ENCODE measurements around the gene HARS2.
"Not testable (repeated sequence)": the region's sequence is repeated elsewhere in the genome, so short reads cannot be mapped to it uniquely, and the experiment has no call there.

Gene HARS2, protein sequence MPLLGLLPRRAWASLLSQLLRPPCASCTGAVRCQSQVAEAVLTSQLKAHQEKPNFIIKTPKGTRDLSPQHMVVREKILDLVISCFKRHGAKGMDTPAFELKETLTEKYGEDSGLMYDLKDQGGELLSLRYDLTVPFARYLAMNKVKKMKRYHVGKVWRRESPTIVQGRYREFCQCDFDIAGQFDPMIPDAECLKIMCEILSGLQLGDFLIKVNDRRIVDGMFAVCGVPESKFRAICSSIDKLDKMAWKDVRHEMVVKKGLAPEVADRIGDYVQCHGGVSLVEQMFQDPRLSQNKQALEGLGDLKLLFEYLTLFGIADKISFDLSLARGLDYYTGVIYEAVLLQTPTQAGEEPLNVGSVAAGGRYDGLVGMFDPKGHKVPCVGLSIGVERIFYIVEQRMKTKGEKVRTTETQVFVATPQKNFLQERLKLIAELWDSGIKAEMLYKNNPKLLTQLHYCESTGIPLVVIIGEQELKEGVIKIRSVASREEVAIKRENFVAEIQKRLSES

DNA sequence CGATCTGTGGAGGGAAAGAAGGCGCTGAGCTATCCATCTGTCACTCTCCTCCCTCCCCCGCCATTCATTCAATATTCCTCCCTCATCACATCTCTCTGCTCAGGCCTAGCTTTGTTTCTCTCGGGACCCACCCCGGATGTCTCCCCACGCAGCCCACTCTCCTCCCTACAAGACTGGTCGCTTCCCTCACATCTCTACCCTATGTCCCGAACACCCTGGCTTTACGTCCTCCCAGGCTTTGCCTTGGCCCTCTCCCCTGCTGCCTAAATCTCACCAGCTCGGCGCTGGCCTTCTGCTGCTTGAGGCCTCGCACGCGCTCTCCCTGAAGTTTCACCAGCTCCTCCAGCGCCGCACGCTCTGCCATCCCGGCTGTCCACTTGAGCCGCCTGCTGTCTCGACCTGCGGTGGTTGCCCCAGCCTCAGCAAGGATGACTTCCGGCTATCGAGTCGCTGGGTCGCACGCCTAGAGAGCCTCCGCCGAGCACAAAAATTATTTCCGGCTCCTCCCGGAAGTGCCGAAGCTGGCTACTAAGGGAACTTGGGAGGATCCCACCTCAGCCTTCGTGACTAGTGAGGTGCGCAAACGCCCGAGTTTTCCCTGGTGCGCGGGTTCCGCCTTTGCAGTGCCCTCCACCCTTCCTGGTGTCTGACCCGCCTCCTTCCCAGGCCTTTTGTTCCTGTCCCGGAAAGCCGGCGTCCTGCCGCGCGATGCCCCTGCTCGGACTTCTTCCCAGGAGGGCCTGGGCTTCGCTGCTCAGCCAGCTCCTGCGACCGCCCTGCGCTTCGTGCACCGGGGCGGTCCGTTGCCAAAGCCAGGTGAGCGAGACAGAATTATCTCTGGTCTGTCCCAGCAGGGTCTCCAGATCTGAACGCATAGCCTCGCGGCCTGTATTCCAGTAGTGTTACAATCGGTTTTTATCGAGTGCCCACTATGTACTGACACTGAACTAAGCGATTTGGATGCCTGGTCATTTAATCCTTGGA lies at the start of gene HARS2, which contains the start of gene HARS1:
Gene HARS2, plus strand, starts transcription at position 515 of the 984 bp plus-strand sequence. Its CDS starts 194 bp downstream, at position 709.
Gene HARS1, minus strand, starts transcription at position 430 of the 984 bp plus-strand sequence. Its CDS starts 66 bp downstream, at position 364.
- Histone ChIP-seq H3K4me3 (ENCODE audit: low read length) (peak within 1 kb of the TSS; percentile 92), H3K9me3 (ENCODE audit: control insufficient read depth, low read length) (no peaks in the 10 kb centered on the region), H3K27me3 (replicated peaks; ENCODE audit: control insufficient read depth, insufficient read depth, low read length) (no peaks in the 10 kb centered on the region), H3K36me3 (ENCODE audit: control insufficient read depth, insufficient read depth, low read length, severe bottlenecking) (peaks cover 36% of the 10 kb centered on the region), H3K4me1 (ENCODE audit: control insufficient read depth, insufficient read depth, low read length) (peaks cover 30% of the 10 kb centered on the region), H3K9ac (ENCODE audit: low read length) (peak within 1 kb of the TSS; percentile 96)
- peak; percentile 98 for DNase-seq (ENCODE audit: low read depth)

DNA sequence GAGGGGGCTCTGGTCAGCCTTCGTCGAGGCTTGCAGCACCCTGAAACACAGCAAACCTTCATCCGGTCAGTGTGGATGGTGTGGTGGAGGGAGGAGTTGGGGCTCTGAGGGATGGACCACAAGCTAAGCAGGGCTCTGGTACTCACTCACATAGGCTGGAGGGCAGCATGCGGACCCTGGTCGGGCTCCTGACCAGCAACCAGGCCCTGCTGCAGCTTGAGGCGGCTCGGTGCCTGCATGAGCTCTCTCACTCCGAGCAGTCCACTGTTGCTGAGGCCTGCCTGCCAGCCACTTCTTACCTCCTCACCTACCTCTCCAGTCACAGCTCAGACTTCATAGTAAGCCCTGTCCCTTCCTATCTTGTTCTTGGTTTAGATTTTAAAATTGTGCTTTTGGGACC lies 49.5 kb upstream of the HARS2 start:
- Histone ChIP-seq H3K27me3 (replicated peaks; ENCODE audit: control insufficient read depth, insufficient read depth, low read length) (no peaks in the 10 kb centered on the region), H3K4me3 (ENCODE audit: low read length) (no peak overlapping the region), H3K4me1 (ENCODE audit: control insufficient read depth, insufficient read depth, low read length) (peaks cover 31% of the 10 kb centered on the region), H3K9ac (ENCODE audit: low read length) (no peak overlapping the region), H3K36me3 (ENCODE audit: control insufficient read depth, insufficient read depth, low read length, severe bottlenecking) (peaks cover 24% of the 10 kb centered on the region), H3K9me3 (ENCODE audit: control insufficient read depth, low read length) (no peaks in the 10 kb centered on the region)
- no peak for DNase-seq (ENCODE audit: low read depth)

DNA sequence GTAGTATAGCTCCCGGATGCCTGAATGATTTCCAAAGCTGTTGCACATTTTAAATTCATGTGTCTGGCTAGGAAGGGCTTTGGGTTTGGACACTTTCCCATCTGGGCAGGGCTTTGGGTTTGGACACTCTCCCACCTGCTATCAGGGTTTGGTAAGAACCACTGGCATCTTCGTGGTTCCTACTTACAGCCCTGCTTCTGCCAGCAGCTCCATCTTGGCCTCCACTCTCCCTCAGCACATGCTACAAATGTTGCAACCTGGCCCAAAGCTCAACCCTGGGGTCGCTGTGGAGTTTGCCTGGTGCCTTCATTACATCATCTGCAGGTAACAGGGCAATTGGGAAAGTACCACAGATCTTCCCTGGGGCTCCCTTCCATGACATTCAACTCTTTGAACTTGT lies 48.5 kb upstream of the HARS2 start:
- H3K9ac ChIP-seq (ENCODE audit: low read length): no peak overlapping the region
- H3K9me3 ChIP-seq (ENCODE audit: control insufficient read depth, low read length): no peaks in the 10 kb centered on the region
- H3K4me1 ChIP-seq (ENCODE audit: control insufficient read depth, insufficient read depth, low read length): peaks cover 34% of the 10 kb centered on the region
- peaks cover 24% of the 10 kb centered on the region for H3K36me3 ChIP-seq (ENCODE audit: control insufficient read depth, insufficient read depth, low read length, severe bottlenecking)
- H3K27me3 ChIP-seq (replicated peaks; ENCODE audit: control insufficient read depth, insufficient read depth, low read length): no peaks in the 10 kb centered on the region
- peak; percentile 14 for DNase-seq (ENCODE audit: low read depth)
- H3K4me3 ChIP-seq (ENCODE audit: low read length): no peak overlapping the region

DNA sequence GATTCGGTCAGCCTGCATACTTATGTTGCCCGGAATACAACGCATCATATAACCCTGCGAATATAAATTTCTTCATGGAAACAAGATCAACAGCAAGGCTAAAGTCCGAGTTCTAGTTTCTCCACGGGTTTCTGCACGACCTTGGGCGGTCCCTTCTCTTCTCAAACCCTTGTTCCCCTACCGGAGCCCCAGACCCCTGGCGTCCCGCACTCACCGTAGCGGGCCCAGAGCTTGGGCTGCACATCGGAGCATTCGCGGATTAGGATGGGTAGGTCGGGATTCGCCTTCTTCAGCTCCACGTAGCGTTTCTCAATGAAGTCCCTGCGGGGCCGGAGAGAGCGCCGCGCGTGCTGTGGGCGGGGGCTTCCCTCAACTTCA lies 44.2 kb upstream of the HARS2 start:
- Histone ChIP-seq H3K9me3 (ENCODE audit: control insufficient read depth, low read length) (no peaks in the 10 kb centered on the region), H3K4me1 (ENCODE audit: control insufficient read depth, insufficient read depth, low read length) (peaks cover 24% of the 10 kb centered on the region), H3K36me3 (ENCODE audit: control insufficient read depth, insufficient read depth, low read length, severe bottlenecking) (peaks cover 52% of the 10 kb centered on the region), H3K27me3 (replicated peaks; ENCODE audit: control insufficient read depth, insufficient read depth, low read length) (no peaks in the 10 kb centered on the region), H3K4me3 (ENCODE audit: low read length) (peak overlapping the region; percentile 89), H3K9ac (ENCODE audit: low read length) (peak overlapping the region; percentile 92)
- DNase-seq (ENCODE audit: low read depth): no peak

DNA sequence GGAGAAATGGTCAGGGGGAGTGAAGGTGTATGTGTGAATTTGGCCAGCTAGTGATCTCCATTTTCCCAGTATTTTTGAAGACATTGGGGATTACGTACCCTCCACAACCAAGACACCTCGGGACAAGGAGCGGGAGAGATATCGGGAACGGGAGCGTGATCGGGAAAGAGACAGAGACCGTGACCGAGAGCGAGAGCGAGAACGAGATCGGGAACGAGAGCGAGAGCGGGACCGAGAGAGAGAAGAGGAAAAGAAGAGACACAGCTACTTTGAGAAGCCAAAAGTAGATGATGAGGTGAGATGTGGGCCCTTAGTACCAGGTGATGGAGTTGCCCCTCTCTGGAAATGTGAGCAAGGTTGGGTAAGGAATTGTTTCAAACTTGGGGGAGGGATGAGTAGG lies 32.4 kb upstream of the HARS2 start:
- Histone ChIP-seq H3K9ac (ENCODE audit: low read length) (no peak overlapping the region), H3K4me3 (ENCODE audit: low read length) (no peak overlapping the region), H3K9me3 (ENCODE audit: control insufficient read depth, low read length) (no peaks in the 10 kb centered on the region), H3K27me3 (replicated peaks; ENCODE audit: control insufficient read depth, insufficient read depth, low read length) (no peaks in the 10 kb centered on the region), H3K4me1 (ENCODE audit: control insufficient read depth, insufficient read depth, low read length) (no peaks in the 10 kb centered on the region), H3K36me3 (ENCODE audit: control insufficient read depth, insufficient read depth, low read length, severe bottlenecking) (peaks cover 87% of the 10 kb centered on the region)
- no peak for DNase-seq (ENCODE audit: low read depth)

DNA sequence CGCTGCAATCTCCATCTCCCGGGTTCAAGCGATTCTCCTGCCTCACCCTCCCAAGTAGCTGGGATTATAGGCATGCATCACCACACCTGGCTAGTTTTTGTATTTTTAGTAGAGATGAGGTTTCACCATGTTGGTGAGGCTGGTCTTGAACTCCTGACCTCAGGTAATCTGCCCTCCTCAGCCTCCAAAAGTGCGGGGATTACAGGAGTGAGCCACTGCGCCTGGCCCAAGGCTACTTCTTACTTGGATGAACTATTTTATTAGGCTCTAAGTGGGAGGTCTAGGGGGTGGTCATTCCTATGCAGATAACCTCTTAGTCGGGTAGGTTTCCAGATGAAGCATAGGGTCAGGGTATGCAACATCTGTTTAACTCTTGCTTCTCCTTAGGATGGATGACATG lies 30.9 kb upstream of the HARS2 start:
- peaks cover 72% of the 10 kb centered on the region for H3K36me3 ChIP-seq (ENCODE audit: control insufficient read depth, insufficient read depth, low read length, severe bottlenecking)
- H3K9ac ChIP-seq (ENCODE audit: low read length); H3K4me3 ChIP-seq (ENCODE audit: low read length); H3K4me1 ChIP-seq (ENCODE audit: control insufficient read depth, insufficient read depth, low read length); H3K27me3 ChIP-seq (replicated peaks; ENCODE audit: control insufficient read depth, insufficient read depth, low read length); DNase-seq (ENCODE audit: low read depth); H3K9me3 ChIP-seq (ENCODE audit: control insufficient read depth, low read length): not testable (repeated sequence)

DNA sequence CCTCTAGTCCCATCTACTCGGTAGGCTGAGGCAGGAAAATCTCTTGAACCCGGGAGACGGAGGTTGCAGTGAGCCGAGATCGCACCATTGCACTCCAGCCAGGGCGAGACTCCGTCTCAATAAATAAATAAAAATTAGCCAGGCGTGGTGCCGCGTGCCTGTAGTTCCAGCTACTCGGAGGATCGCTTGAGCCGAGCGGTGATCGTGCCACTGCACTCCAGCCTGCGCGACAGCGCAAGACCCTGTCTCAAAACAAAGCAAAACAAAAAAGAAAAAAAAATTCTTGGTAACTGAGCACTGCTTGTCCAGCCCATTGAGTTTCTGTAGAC lies 27.3 kb upstream of the HARS2 start:
- H3K27me3 ChIP-seq (replicated peaks; ENCODE audit: control insufficient read depth, insufficient read depth, low read length): no peaks in the 10 kb centered on the region
- peaks cover 60% of the 10 kb centered on the region for H3K36me3 ChIP-seq (ENCODE audit: control insufficient read depth, insufficient read depth, low read length, severe bottlenecking)
- no peak for DNase-seq (ENCODE audit: low read depth)

DNA sequence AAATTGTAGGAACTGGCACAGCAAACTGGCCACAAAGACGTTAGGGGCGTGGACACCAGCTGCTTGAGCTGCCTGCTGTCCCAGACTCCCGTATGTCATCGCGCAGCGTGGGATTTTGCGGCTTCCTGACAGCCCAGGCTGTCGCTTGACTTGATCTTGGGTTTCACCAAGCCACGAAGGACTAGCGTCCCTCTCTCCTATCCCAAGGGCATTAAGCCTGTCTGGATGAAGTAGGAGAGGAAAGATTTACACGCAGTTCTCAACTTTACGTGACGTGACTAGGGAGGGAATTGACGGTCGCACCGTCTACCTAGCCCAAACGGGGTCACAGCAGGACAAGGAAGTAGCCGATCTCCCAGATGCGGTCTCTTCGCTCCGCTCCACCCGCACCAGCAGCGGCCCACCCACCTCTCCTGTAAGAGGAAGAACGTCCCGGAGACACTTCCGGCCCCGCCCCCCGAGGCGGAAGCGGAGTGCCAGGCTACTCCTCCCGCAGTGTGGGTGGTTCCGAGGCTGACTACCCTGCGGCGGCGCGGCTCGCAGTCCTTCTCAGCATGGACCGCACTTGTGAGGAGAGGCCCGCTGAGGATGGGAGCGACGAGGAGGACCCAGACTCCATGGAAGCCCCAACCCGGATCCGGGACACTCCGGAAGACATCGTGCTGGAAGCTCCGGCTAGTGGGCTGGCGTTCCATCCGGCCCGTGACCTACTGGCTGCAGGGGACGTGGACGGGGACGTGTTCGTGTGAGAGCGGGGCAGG lies 26.7 kb upstream of the HARS2 start, which contains the start of gene WDR55:
Gene WDR55, plus strand, starts transcription at position 546 of the 761 bp plus-strand sequence. Its CDS starts 9 bp downstream, at position 555.
- H3K4me1 ChIP-seq (ENCODE audit: control insufficient read depth, insufficient read depth, low read length): peaks cover 10% of the 10 kb centered on the region
- H3K36me3 ChIP-seq (ENCODE audit: control insufficient read depth, insufficient read depth, low read length, severe bottlenecking): peaks cover 60% of the 10 kb centered on the region
- no peaks in the 10 kb centered on the region for H3K27me3 ChIP-seq (replicated peaks; ENCODE audit: control insufficient read depth, insufficient read depth, low read length)
- H3K9me3 ChIP-seq (ENCODE audit: control insufficient read depth, low read length): no peaks in the 10 kb centered on the region
- peak within 1 kb of the TSS; percentile 93 for H3K9ac ChIP-seq (ENCODE audit: low read length)
- H3K4me3 ChIP-seq (ENCODE audit: low read length): peak within 1 kb of the TSS; percentile 92
- DNase-seq (ENCODE audit: low read depth): peak; percentile 98

More for the DNA sequence above, 27.3 kb upstream of the HARS2 start:
- H3K9me3 ChIP-seq (ENCODE audit: control insufficient read depth, low read length): no peaks in the 10 kb centered on the region
- H3K9ac ChIP-seq (ENCODE audit: low read length): peak overlapping the region; percentile 93
- H3K4me3 ChIP-seq (ENCODE audit: low read length): peak overlapping the region; percentile 92
- peaks cover 10% of the 10 kb centered on the region for H3K4me1 ChIP-seq (ENCODE audit: control insufficient read depth, insufficient read depth, low read length)

DNA sequence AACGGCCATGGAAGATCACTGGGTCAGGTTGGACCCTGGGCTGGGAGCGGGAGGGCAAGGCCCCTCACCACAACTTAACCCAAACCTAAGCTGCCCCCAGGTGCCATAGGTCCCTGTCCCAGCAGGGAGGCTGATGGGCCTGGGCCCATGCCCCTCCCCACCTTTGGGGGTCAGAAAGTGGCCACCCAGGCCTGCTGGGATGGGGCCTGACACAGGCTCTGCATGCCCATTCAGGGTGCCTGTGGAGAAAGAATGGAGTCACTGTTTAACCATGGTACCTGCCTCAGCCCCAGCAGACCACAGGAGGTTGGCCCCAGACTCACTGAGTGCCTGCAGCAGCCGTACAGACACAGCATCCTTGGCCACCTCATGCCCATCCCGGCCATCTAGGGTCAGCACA lies 20.2 kb upstream of the HARS2 start:
- H3K4me1 ChIP-seq (ENCODE audit: control insufficient read depth, insufficient read depth, low read length); H3K4me3 ChIP-seq (ENCODE audit: low read length); DNase-seq (ENCODE audit: low read depth); H3K9me3 ChIP-seq (ENCODE audit: control insufficient read depth, low read length); H3K27me3 ChIP-seq (replicated peaks; ENCODE audit: control insufficient read depth, insufficient read depth, low read length); H3K9ac ChIP-seq (ENCODE audit: low read length): not testable (repeated sequence)
- H3K36me3 ChIP-seq (ENCODE audit: control insufficient read depth, insufficient read depth, low read length, severe bottlenecking): peaks cover 67% of the 10 kb centered on the region

DNA sequence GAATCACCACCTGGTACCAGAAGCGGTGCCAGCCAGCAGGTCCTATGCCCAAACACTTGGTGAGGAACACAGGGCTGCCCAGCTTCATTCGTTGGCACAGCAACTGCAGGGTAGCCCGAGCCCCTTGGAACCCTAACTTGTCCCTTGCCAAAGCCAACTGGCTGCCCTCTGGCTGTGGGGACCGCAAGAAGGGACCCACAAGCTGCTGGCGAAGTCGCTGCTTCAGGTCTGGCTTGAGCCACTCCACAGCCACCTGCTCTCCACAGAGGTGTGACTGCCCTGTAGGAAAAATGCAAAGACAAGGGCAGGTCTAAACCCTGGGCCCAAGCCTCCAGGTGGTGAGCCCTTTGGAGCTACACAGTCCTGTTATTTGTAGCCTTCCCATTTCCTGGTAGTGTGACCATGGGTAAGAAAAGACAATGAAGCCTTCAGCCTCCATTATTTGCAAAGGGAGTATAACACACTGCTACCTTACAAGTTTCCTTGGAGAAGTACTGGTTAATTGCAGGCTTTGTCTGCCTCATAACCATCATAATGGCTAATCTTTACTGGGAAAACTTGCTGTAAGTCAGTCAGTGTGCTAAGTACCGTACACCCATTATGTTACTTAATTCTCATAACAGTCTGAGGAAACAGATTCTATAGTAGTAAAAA lies 19.7 kb upstream of the HARS2 start:
- DNase-seq (ENCODE audit: low read depth): no peak

More for the DNA sequence above, 19.7 kb upstream of the HARS2 start:
- H3K4me3 ChIP-seq (ENCODE audit: low read length): no peak overlapping the region
- no peaks in the 10 kb centered on the region for H3K9me3 ChIP-seq (ENCODE audit: control insufficient read depth, low read length)
- H3K36me3 ChIP-seq (ENCODE audit: control insufficient read depth, insufficient read depth, low read length, severe bottlenecking): peaks cover 73% of the 10 kb centered on the region
- H3K4me1 ChIP-seq (ENCODE audit: control insufficient read depth, insufficient read depth, low read length): peaks cover 1% of the 10 kb centered on the region
- no peak overlapping the region for H3K9ac ChIP-seq (ENCODE audit: low read length)
- no peaks in the 10 kb centered on the region for H3K27me3 ChIP-seq (replicated peaks; ENCODE audit: control insufficient read depth, insufficient read depth, low read length)

Measured in adipocyte (in vitro differentiated cells).